Endothelial cell of umbilical vein (primary cell): ENCODE data around the gene LOXL1.

Experiments used
- EZH2 ChIP-seq: IDR thresholded peaks from 2 replicates; pipeline ENCODE4 v1.6.1; 2012; ENCODE audit warnings: borderline replicate concordance, low read depth, mild to moderate bottlenecking, moderate library complexity, low read length, inconsistent platforms; ENCODE audit not compliant: severe bottlenecking
- FOS ChIP-seq: IDR thresholded peaks from 2 replicates; pipeline ENCODE4 v1.6.1; 2011; ENCODE audit warnings: mild to moderate bottlenecking, low read length, moderate library complexity, borderline replicate concordance; ENCODE audit not compliant: insufficient read depth
- GATA2 ChIP-seq: IDR thresholded peaks from 2 replicates; pipeline ENCODE4 v1.7.0; 2011; ENCODE audit warnings: low read depth, mild to moderate bottlenecking, moderate library complexity, mixed read lengths, low read length; ENCODE audit not compliant: insufficient read length, insufficient read depth
- JUN ChIP-seq: IDR thresholded peaks from 2 replicates; pipeline ENCODE4 v1.6.1; 2011; ENCODE audit warnings: borderline replicate concordance, low read depth; ENCODE audit not compliant: insufficient read length, insufficient read depth
- MYC ChIP-seq: IDR thresholded peaks from one replicate; pipeline ENCODE4 v1.6.1; 2011; ENCODE audit warnings: mild to moderate bottlenecking, low read depth, low read length
- POLR2A ChIP-seq: IDR thresholded peaks from 2 replicates; pipeline ENCODE4 v1.6.1; 2012; ENCODE audit warnings: low read depth, mild to moderate bottlenecking, control low read depth, low read length
- POLR2AphosphoS5 ChIP-seq: IDR thresholded peaks from 2 replicates; pipeline ENCODE4 v1.6.1; 2012; ENCODE audit warnings: low read depth, mild to moderate bottlenecking, control low read depth, low read length, moderate library complexity; ENCODE audit not compliant: insufficient read depth
- TF ChIP-seq, protein P1 (sequence below), 2 donors: IDR thresholded peaks; 1 replicate in 1 of 2; 2 replicates in 1 of 2; pipeline ENCODE4 v1.5.1; 2011; ENCODE audit warnings: low read length in 2 of 2, mild to moderate bottlenecking in 2 of 2, moderate library complexity in 2 of 2, control low read depth in 1 of 2, inconsistent platforms in 1 of 2, low read depth in 1 of 2; ENCODE audit not compliant: insufficient read depth in 1 of 2; ENCODE audit errors: extremely low read depth in 1 of 2
- TF ChIP-seq, protein P2 (sequence below): IDR thresholded peaks from 2 replicates; pipeline ENCODE4 v1.6.1; 2011; ENCODE audit not compliant: insufficient read depth, insufficient read length

DNA sequence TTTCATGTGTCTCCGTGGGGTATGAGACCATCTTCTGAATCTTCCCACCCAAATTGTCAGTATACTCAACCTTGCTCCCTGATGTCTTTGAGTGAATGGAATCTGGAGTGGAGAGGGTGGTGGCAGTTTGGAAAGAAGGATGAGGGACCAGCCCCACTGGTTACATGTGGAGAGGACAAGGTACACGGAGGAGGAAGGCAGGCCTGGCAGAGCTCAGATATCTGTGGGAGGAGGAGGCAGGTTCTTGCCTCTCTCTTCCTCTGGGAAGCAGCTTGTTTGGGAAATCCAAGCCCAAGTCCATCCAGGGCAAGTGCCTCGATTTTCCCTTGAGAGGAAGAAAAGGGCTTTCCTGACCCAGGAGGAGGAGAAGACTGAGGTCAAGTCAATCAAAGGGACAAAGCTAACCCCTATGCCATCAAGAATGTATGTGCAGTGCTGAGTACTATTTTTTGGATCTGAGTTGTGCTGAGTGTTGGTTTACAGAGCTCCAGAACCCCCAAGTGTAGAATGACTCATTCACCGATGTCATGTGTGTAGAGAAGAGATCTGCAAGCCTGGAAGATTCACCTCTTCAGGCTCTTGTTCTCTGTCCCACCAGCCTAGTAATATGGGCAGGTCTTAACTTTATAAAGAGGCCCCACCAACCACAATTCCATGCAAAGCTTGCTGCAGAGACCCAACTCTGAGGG is 19.8 kb upstream of the LOXL1 start:
- TF ChIP-seq EZH2, result no peak
- TF ChIP-seq, protein P1, sequence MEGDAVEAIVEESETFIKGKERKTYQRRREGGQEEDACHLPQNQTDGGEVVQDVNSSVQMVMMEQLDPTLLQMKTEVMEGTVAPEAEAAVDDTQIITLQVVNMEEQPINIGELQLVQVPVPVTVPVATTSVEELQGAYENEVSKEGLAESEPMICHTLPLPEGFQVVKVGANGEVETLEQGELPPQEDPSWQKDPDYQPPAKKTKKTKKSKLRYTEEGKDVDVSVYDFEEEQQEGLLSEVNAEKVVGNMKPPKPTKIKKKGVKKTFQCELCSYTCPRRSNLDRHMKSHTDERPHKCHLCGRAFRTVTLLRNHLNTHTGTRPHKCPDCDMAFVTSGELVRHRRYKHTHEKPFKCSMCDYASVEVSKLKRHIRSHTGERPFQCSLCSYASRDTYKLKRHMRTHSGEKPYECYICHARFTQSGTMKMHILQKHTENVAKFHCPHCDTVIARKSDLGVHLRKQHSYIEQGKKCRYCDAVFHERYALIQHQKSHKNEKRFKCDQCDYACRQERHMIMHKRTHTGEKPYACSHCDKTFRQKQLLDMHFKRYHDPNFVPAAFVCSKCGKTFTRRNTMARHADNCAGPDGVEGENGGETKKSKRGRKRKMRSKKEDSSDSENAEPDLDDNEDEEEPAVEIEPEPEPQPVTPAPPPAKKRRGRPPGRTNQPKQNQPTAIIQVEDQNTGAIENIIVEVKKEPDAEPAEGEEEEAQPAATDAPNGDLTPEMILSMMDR (IDR thresholded peaks at IDR 0.05; ENCODE audit: extremely low read depth in 1 of 2, insufficient read depth in 1 of 2, low read depth in 1 of 2, low read length in 2 of 2), result no peak
- TF ChIP-seq POLR2AphosphoS5, result no peak
- no peak for TF ChIP-seq POLR2A
- TF ChIP-seq MYC, result no peak
- TF ChIP-seq, protein P2, sequence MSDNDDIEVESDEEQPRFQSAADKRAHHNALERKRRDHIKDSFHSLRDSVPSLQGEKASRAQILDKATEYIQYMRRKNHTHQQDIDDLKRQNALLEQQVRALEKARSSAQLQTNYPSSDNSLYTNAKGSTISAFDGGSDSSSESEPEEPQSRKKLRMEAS, result no peak
- no peak for TF ChIP-seq GATA2
- TF ChIP-seq JUN, result no peak
- no peak for TF ChIP-seq FOS
